ENCODE measurements around the gene ABHD8. TPM values are rescaled to one million over a fixed set of nuclear protein-coding genes. Genes with fewer than 3 reads are reported as not detected.

The ABHD8 gene
- total and polyA plus RNA-seq, 2 of the 4 experiments (the other 2 are of a cell fraction) = 3.9 to 10.2 TPM

Other genes with a start within 250 kb of the ABHD8 start
- gene HAUS8, start 228.0 kb downstream of the ABHD8 start, total RNA-seq (2012; rRNA removed) = 3.4 and 3.9 TPM in 2 replicates
- 12.8 and 14.2 TPM in 2 replicates for gene HAUS8, start 228.0 kb downstream of the ABHD8 start, polyA plus RNA-seq (2012; rRNA removed)
- 59.7 and 61.8 TPM in 2 replicates for gene MYO9B, start 227.6 kb downstream of the ABHD8 start, total RNA-seq (2012; rRNA removed)
- gene MYO9B, start 227.6 kb downstream of the ABHD8 start, polyA plus RNA-seq (2012; rRNA removed) = 77.8 and 91.3 TPM in 2 replicates
- gene USE1, start 88.1 kb downstream of the ABHD8 start, total RNA-seq (2012; rRNA removed) = 17.2 and 18.1 TPM in 2 replicates
- gene USE1, start 88.1 kb downstream of the ABHD8 start, polyA plus RNA-seq (2012; rRNA removed) = 24.2 and 28.7 TPM in 2 replicates
- 0.83 and 1.1 TPM in 2 replicates for gene OCEL1, start 77.2 kb downstream of the ABHD8 start, total RNA-seq (2012; rRNA removed)
- gene OCEL1, start 77.2 kb downstream of the ABHD8 start, polyA plus RNA-seq (2012; rRNA removed) = 5.7 and 7.2 TPM in 2 replicates
- gene NR2F6, start 57.5 kb downstream of the ABHD8 start, total RNA-seq (2012; rRNA removed) = 8.4 and 10.0 TPM in 2 replicates
- 20.5 and 28.5 TPM in 2 replicates for gene NR2F6, start 57.5 kb downstream of the ABHD8 start, polyA plus RNA-seq (2012; rRNA removed)
- not detected in 2 replicates for gene USHBP1, start 38.7 kb downstream of the ABHD8 start, total RNA-seq (2012; rRNA removed)
- gene USHBP1, start 38.7 kb downstream of the ABHD8 start, polyA plus RNA-seq (2012; rRNA removed) = not detected in 2 replicates
- 76.7 and 101 TPM in 2 replicates for gene BABAM1, start 36.0 kb downstream of the ABHD8 start, total RNA-seq (2012; rRNA removed)
- 95.1 and 106 TPM in 2 replicates for gene BABAM1, start 36.0 kb downstream of the ABHD8 start, polyA plus RNA-seq (2012; rRNA removed)
- gene ANKLE1, start 21.5 kb downstream of the ABHD8 start, total RNA-seq (2012; rRNA removed) = under 0.01 and 0.28 TPM in 2 replicates
- 0.87 and 1.0 TPM in 2 replicates for gene ANKLE1, start 21.5 kb downstream of the ABHD8 start, polyA plus RNA-seq (2012; rRNA removed)
- gene MRPL34, start 2.4 kb upstream of the ABHD8 start, total RNA-seq (2012; rRNA removed) = 7.3 and 17.2 TPM in 2 replicates
- 31.7 and 37.0 TPM in 2 replicates for gene MRPL34, start 2.4 kb upstream of the ABHD8 start, polyA plus RNA-seq (2012; rRNA removed)
- 33.7 and 35.0 TPM in 2 replicates for gene DDA1, start 6.1 kb upstream of the ABHD8 start, total RNA-seq (2012; rRNA removed)
- 87.2 and 113 TPM in 2 replicates for gene DDA1, start 6.1 kb upstream of the ABHD8 start, polyA plus RNA-seq (2012; rRNA removed)
- gene ANO8, start 31.4 kb upstream of the ABHD8 start, total RNA-seq (2012; rRNA removed) = 1.6 and 1.7 TPM in 2 replicates
- 5.3 and 5.6 TPM in 2 replicates for gene ANO8, start 31.4 kb upstream of the ABHD8 start, polyA plus RNA-seq (2012; rRNA removed)
- gene GTPBP3, start 34.1 kb upstream of the ABHD8 start, total RNA-seq (2012; rRNA removed) = 4.3 and 4.7 TPM in 2 replicates
- gene GTPBP3, start 34.1 kb upstream of the ABHD8 start, polyA plus RNA-seq (2012; rRNA removed) = 14.6 and 15.1 TPM in 2 replicates
- not detected in 2 replicates for gene PLVAP, start 73.9 kb upstream of the ABHD8 start, total RNA-seq (2012; rRNA removed)
- not detected in 2 replicates for gene PLVAP, start 73.9 kb upstream of the ABHD8 start, polyA plus RNA-seq (2012; rRNA removed)
- not detected in 2 replicates for gene CCDC194, start 90.8 kb upstream of the ABHD8 start, total RNA-seq (2012; rRNA removed)
- not detected in 2 replicates for gene CCDC194, start 90.8 kb upstream of the ABHD8 start, polyA plus RNA-seq (2012; rRNA removed)
- 0.18 and 0.28 TPM in 2 replicates for gene BST2, start 102.2 kb upstream of the ABHD8 start, total RNA-seq (2012; rRNA removed)
- 0.67 and 0.92 TPM in 2 replicates for gene BST2, start 102.2 kb upstream of the ABHD8 start, polyA plus RNA-seq (2012; rRNA removed)
- 13.8 and 13.9 TPM in 2 replicates for gene MVB12A, start 116.6 kb upstream of the ABHD8 start, total RNA-seq (2012; rRNA removed)
- 43.9 and 44.3 TPM in 2 replicates for gene MVB12A, start 116.6 kb upstream of the ABHD8 start, polyA plus RNA-seq (2012; rRNA removed)
- gene TMEM221, start 145.2 kb upstream of the ABHD8 start, total RNA-seq (2012; rRNA removed) = not detected in 2 replicates
- 0.06 and 0.12 TPM in 2 replicates for gene TMEM221, start 145.2 kb upstream of the ABHD8 start, polyA plus RNA-seq (2012; rRNA removed)
- not detected in 2 replicates for gene NXNL1, start 157.5 kb upstream of the ABHD8 start, total RNA-seq (2012; rRNA removed)
- not detected in 2 replicates for gene NXNL1, start 157.5 kb upstream of the ABHD8 start, polyA plus RNA-seq (2012; rRNA removed)
- 4.8 and 5.6 TPM in 2 replicates for gene SLC27A1, start 167.1 kb upstream of the ABHD8 start, total RNA-seq (2012; rRNA removed)
- 12.9 and 15.6 TPM in 2 replicates for gene SLC27A1, start 167.1 kb upstream of the ABHD8 start, polyA plus RNA-seq (2012; rRNA removed)
- gene PGLS, start 208.2 kb upstream of the ABHD8 start, total RNA-seq (2012; rRNA removed) = 33.9 and 37.2 TPM in 2 replicates
- 74.3 and 92.0 TPM in 2 replicates for gene PGLS, start 208.2 kb upstream of the ABHD8 start, polyA plus RNA-seq (2012; rRNA removed)

All from IMR-90 (cell line).